ENCODE results near the gene ATP2A2. TPM values are rescaled to one million over a fixed set of nuclear protein-coding genes. Genes with fewer than 3 reads are reported as not detected.

Gene ATP2A2
- total and polyA plus RNA-seq, 2 experiments from 2014 or later: 47.2 to 225 TPM

DNA sequence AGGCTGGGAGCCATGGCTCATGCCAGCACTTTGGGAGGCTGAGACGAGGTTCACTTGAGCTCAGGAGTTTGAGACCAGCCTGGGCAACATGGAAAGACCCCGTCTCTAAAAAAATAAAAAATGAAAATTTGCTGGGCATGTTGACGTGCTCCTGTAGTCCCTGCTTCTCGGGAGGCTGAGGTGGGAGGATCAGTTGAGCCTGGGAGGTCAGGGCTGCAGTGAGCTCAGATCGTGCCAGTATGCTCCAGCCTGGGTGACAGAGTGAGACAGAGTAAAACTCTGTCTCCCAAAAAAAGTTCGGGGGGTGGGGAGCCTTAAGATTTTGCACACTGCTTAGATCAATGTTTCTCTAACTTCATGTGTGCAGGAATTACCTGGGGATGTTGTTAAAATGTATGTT, 30.9 kb downstream of the ATP2A2 start:
- H3K4me2 ChIP-seq: no peak overlapping the region
- 0 out of 2 replicates have a peak overlapping the region, but pooled peaks have one; percentile 59 for H3K27ac ChIP-seq (ENCODE audit: low read depth)
- Mint-ChIP-seq H3K27me3 (ENCODE audit: insufficient read depth, low read depth, poor library complexity) (peaks cover 7% of the 10 kb centered on the region), H3K4me3 (no peak overlapping the region), H3K36me3 (ENCODE audit: low read depth) (peaks cover 54% of the 10 kb centered on the region), H3K27ac (no peak overlapping the region), H3K9me3 (no peaks in the 10 kb centered on the region), H3K4me1 (peaks cover 6% of the 10 kb centered on the region)
- H3F3A ChIP-seq (replicated peaks; ENCODE audit: low read depth): peaks cover 6% of the 10 kb centered on the region; the same call in 1 of the 2 replicates
- H3K79me2 ChIP-seq (replicated peaks; ENCODE audit: insufficient read depth): peaks cover 99% of the 10 kb centered on the region
- ATAC-seq (no peak), DNase-seq (ENCODE audit: low spot score) (no peak)
- TF ChIP-seq EZH2phosphoT487 (IDR thresholded peaks at IDR 0.05; ENCODE audit: unreplicated experiment) (no peak), NANOG (IDR thresholded peaks at IDR 0.05; ENCODE audit: borderline replicate concordance) (no peak), STAT1 (IDR thresholded peaks at IDR 0.05; ENCODE audit: unreplicated experiment) (no peak), EZH2 (IDR thresholded peaks at IDR 0.05; ENCODE audit: low read depth, unreplicated experiment) (no peak), JUNB (IDR thresholded peaks at IDR 0.05; ENCODE audit: unreplicated experiment) (no peak), REST (IDR thresholded peaks at IDR 0.05; ENCODE audit: unreplicated experiment) (no peak), POLR2AphosphoS5 (IDR thresholded peaks at IDR 0.05; ENCODE audit: low read depth) (no peak), ZNF114 (CRISPR knock-in tag; IDR thresholded peaks at IDR 0.05) (no peak), CREB1 (CRISPR knock-in tag; IDR thresholded peaks at IDR 0.05; ENCODE audit: low read depth) (no peak), ETS1 (IDR thresholded peaks at IDR 0.05) (no peak)
- TF ChIP-seq, protein P1, sequence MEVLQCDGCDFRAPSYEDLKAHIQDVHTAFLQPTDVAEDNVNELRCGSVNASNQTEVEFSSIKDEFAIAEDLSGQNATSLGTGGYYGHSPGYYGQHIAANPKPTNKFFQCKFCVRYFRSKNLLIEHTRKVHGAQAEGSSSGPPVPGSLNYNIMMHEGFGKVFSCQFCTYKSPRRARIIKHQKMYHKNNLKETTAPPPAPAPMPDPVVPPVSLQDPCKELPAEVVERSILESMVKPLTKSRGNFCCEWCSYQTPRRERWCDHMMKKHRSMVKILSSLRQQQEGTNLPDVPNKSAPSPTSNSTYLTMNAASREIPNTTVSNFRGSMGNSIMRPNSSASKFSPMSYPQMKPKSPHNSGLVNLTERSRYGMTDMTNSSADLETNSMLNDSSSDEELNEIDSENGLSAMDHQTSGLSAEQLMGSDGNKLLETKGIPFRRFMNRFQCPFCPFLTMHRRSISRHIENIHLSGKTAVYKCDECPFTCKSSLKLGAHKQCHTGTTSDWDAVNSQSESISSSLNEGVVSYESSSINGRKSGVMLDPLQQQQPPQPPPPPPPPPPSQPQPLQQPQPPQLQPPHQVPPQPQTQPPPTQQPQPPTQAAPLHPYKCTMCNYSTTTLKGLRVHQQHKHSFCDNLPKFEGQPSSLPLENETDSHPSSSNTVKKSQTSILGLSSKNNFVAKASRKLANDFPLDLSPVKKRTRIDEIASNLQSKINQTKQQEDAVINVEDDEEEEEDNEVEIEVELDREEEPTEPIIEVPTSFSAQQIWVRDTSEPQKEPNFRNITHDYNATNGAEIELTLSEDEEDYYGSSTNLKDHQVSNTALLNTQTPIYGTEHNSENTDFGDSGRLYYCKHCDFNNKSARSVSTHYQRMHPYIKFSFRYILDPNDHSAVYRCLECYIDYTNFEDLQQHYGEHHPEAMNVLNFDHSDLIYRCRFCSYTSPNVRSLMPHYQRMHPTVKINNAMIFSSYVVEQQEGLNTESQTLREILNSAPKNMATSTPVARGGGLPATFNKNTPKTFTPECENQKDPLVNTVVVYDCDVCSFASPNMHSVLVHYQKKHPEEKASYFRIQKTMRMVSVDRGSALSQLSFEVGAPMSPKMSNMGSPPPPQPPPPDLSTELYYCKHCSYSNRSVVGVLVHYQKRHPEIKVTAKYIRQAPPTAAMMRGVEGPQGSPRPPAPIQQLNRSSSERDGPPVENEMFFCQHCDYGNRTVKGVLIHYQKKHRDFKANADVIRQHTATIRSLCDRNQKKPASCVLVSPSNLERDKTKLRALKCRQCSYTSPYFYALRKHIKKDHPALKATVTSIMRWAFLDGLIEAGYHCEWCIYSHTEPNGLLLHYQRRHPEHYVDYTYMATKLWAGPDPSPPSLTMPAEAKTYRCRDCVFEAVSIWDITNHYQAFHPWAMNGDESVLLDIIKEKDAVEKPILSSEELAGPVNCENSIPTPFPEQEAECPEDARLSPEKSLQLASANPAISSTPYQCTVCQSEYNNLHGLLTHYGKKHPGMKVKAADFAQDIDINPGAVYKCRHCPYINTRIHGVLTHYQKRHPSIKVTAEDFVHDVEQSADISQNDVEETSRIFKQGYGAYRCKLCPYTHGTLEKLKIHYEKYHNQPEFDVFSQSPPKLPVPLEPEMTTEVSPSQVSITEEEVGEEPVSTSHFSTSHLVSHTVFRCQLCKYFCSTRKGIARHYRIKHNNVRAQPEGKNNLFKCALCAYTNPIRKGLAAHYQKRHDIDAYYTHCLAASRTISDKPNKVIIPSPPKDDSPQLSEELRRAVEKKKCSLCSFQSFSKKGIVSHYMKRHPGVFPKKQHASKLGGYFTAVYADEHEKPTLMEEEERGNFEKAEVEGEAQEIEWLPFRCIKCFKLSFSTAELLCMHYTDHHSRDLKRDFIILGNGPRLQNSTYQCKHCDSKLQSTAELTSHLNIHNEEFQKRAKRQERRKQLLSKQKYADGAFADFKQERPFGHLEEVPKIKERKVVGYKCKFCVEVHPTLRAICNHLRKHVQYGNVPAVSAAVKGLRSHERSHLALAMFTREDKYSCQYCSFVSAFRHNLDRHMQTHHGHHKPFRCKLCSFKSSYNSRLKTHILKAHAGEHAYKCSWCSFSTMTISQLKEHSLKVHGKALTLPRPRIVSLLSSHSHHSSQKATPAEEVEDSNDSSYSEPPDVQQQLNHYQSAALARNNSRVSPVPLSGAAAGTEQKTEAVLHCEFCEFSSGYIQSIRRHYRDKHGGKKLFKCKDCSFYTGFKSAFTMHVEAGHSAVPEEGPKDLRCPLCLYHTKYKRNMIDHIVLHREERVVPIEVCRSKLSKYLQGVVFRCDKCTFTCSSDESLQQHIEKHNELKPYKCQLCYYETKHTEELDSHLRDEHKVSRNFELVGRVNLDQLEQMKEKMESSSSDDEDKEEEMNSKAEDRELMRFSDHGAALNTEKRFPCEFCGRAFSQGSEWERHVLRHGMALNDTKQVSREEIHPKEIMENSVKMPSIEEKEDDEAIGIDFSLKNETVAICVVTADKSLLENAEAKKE (CRISPR knock-in tag; IDR thresholded peaks at IDR 0.05): no peak
- TF ChIP-seq, protein P2, sequence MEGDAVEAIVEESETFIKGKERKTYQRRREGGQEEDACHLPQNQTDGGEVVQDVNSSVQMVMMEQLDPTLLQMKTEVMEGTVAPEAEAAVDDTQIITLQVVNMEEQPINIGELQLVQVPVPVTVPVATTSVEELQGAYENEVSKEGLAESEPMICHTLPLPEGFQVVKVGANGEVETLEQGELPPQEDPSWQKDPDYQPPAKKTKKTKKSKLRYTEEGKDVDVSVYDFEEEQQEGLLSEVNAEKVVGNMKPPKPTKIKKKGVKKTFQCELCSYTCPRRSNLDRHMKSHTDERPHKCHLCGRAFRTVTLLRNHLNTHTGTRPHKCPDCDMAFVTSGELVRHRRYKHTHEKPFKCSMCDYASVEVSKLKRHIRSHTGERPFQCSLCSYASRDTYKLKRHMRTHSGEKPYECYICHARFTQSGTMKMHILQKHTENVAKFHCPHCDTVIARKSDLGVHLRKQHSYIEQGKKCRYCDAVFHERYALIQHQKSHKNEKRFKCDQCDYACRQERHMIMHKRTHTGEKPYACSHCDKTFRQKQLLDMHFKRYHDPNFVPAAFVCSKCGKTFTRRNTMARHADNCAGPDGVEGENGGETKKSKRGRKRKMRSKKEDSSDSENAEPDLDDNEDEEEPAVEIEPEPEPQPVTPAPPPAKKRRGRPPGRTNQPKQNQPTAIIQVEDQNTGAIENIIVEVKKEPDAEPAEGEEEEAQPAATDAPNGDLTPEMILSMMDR (conservative IDR thresholded peaks at IDR 0.05; ENCODE audit: low read depth in 2 of 2): no peak
- no peak overlapping the region for H3K4me3 ChIP-seq
- H4K20me1 ChIP-seq (replicated peaks; ENCODE audit: insufficient read depth): peaks cover 63% of the 10 kb centered on the region
- no peak overlapping the region for H2AFZ ChIP-seq
- H3K36me3 ChIP-seq (ENCODE audit: insufficient read depth): peaks cover 3% of the 10 kb centered on the region; the same call in 1 of the 2 replicates
- no peaks in the 10 kb centered on the region for H3K27me3 ChIP-seq (ENCODE audit: insufficient read depth)
- no peaks in the 10 kb centered on the region for H3K4me1 ChIP-seq (ENCODE audit: insufficient read depth)
- H3K9me2 ChIP-seq (ENCODE audit: insufficient read depth): no peaks in the 10 kb centered on the region
